ENCODE results near the gene GIGYF1. TPM values are rescaled to one million over a fixed set of nuclear protein-coding genes. Genes with fewer than 3 reads are reported as not detected.

Gene GIGYF1
- total and polyA plus RNA-seq, 2 of the 4 experiments (the other 2 are of a cell fraction): 3.0 to 10.7 TPM

- H4K8ac ChIP-seq (ENCODE audit: low read depth in 2 of 2, low read length in 2 of 2): no peak overlapping the region
- peaks cover 82% of the 10 kb centered on the region for H3K36me3 ChIP-seq (ENCODE audit: control insufficient read depth, insufficient read depth, low read length)
- no peak overlapping the region for H2BK5ac ChIP-seq (ENCODE audit: low read depth, low read length, poor library complexity, severe bottlenecking)
- no peak overlapping the region for H3K27ac ChIP-seq (ENCODE audit: insufficient read depth, low read length)
- DNase-seq (no peak), ATAC-seq (ENCODE audit: low read depth) (no peak)
- in situ Hi-C loops (cut with MboI; ENCODE audit: low sequenced_read_pairs) (no loop called here), dilution Hi-C loops (cut with HindIII; ENCODE audit: low sequenced_read_pairs, unreplicated experiment) (no loop called here), intact Hi-C loops (cut with micrococcal nuclease) (no loop called here)
- no peak overlapping the region for H3K14ac ChIP-seq (replicated peaks; ENCODE audit: low read depth, low read length)
- no peaks in the 10 kb centered on the region for H3K9me3 ChIP-seq (ENCODE audit: control insufficient read depth, insufficient read depth, low read length)
- H2BK20ac ChIP-seq (ENCODE audit: low read depth, low read length): no peak overlapping the region
- no peak overlapping the region for H3K9ac ChIP-seq (ENCODE audit: low read depth, low read length)
- no peak overlapping the region for H2BK15ac ChIP-seq (ENCODE audit: low read depth, low read length)
- H2AK5ac ChIP-seq (ENCODE audit: low read depth, low read length): no peak overlapping the region
- H3K23ac ChIP-seq (ENCODE audit: low read depth, low read length): no peak overlapping the region
- peaks cover 10 to 37% of the 10 kb centered on the region in 2 experiments; a peak in 3 of 4 replicates for H3K79me1 ChIP-seq (ENCODE audit: low read depth in 1 of 2, low read length in 2 of 2)
- H3K4me2 ChIP-seq (ENCODE audit: low read depth, low read length): no peak overlapping the region
- no peaks in the 10 kb centered on the region for H3K9me1 ChIP-seq (ENCODE audit: insufficient read depth, low read length)
- H4K20me1 ChIP-seq (ENCODE audit: insufficient read depth, low read length): peaks cover 48% of the 10 kb centered on the region
- no TSS peak for BruUV-seq (replicated peaks)
- TF ChIP-seq POLR2A (IDR thresholded peaks at IDR 0.05; ENCODE audit: low read depth, low read length) (no peak), FOS (IDR thresholded peaks at IDR 0.05; ENCODE audit: low read depth, low read length) (no peak), SMC3 (IDR thresholded peaks at IDR 0.05; ENCODE audit: low read depth, low read length) (no peak), RCOR1 (IDR thresholded peaks at IDR 0.05; ENCODE audit: insufficient replicate concordance, low read length) (no peak), MAZ (IDR thresholded peaks at IDR 0.05; ENCODE audit: borderline replicate concordance, low read depth, low read length) (no peak), CHD1 (IDR thresholded peaks at IDR 0.05; ENCODE audit: low read depth, low read length) (no peak), MXI1 (IDR thresholded peaks at IDR 0.05; ENCODE audit: borderline replicate concordance, low read depth, low read length) (no peak), RFX5 (IDR thresholded peaks at IDR 0.05; ENCODE audit: low read depth, low read length) (no peak)
- H3K4me1 ChIP-seq (ENCODE audit: control insufficient read depth, insufficient read depth, low read length): peaks cover 11% of the 10 kb centered on the region
- no peaks in the 10 kb centered on the region for H3K27me3 ChIP-seq (ENCODE audit: control insufficient read depth, insufficient read depth, low read length)
- no peak overlapping the region for H4K91ac ChIP-seq (ENCODE audit: insufficient read depth, low read depth, low read length)
- no peak overlapping the region for H3K56ac ChIP-seq (ENCODE audit: extremely low read depth, insufficient read depth, low read length)
- ChIA-PET CTCF (interaction anchor here (1.2 kb wide), 1 partner anchor 21 kb away, joined by 3 read pairs; the partner anchor contains the start of gene POP7), POLR2A (ENCODE audit: unreplicated experiment) (no interaction called here)
- peak overlapping the region; percentile 73 for H2AK9ac ChIP-seq (replicated peaks; ENCODE audit: low read depth, low read length, poor library complexity)
- WGBS, 2 experiments (ENCODE audit: extremely low coverage in 2 of 2, insufficient read length in 1 of 2): 80% methylated on average over 2 of the region's 18 CpGs; no CpG with 5 or more reads in 1 of the 2 experiments
- H3K4ac ChIP-seq (ENCODE audit: low read depth, low read length): no peak overlapping the region
- H3K4me3 ChIP-seq (ENCODE audit: insufficient read depth, low read depth, low read length): no peak overlapping the region
- H3K18ac ChIP-seq (ENCODE audit: low read depth, low read length): no peak overlapping the region
- H2AFZ ChIP-seq (replicated peaks; ENCODE audit: low read length, poor library complexity): no peak overlapping the region
- H4K5ac ChIP-seq (ENCODE audit: low read depth, low read length): no peak overlapping the region
- H2BK120ac ChIP-seq (ENCODE audit: low read depth, low read length): no peak overlapping the region
Measured at GRCh38 chr7:100685049-100685605, 8.9 kb downstream of the GIGYF1 start.

All from IMR-90 (cell line).